Endothelial cell of umbilical vein (primary cell): Measurements from ENCODE around the gene CDCA7L. TPM values are rescaled to one million over a fixed set of nuclear protein-coding genes. Genes with fewer than 3 reads are reported as not detected.
A peak's percentile ranks its signal among the peaks of the same experiment; 100 is the strongest.
"Not testable (repeated sequence)": the region's sequence is repeated elsewhere in the genome, so short reads cannot be mapped to it uniquely, and the experiment has no call there.

Experiments
- BruUV-seq: library from RNA; stranded (reverse); fragments of 400-500 nt; replicated peaks from 2 replicates; lab custom pipeline; 2021; lab: Mats Ljungman, UMichigan
- CTCF ChIA-PET: fragments of 300-600, 350-600 bp; sonication (Branson Sonifier 250); formaldehyde crosslinking; loops from one replicate; lab custom pipeline; 2021; ENCODE audit warnings: antibody characterized with exemption, inconsistent platforms; lab: Charles Lee
- POLR2A ChIA-PET: fragments of 300-600, 350-600 bp; sonication (Branson Sonifier 250); formaldehyde crosslinking; loops from one replicate; lab custom pipeline; 2021; ENCODE audit warnings: antibody characterized with exemption, inconsistent platforms; lab: Charles Lee
- DNase-seq: peaks from one replicate; pipeline ENCODE4 v3.0.0-alpha.2; 2011; ENCODE audit warnings: low read depth, low spot score
- FAIRE-seq: peaks from 2 replicates; lab custom pipeline; 2011; peaks lifted over from hg19 to GRCh38; lab: Jason Lieb, UNC
- H2AFZ ChIP-seq: 2 replicates; pipeline ENCODE4 v1.6.0; 2012; ENCODE audit warnings: low read depth, low read length, control low read depth, inconsistent platforms
- H3K27ac ChIP-seq: 2 replicates; pipeline ENCODE4 v1.5.1; 2011; ENCODE audit warnings: low read depth, mild to moderate bottlenecking, control low read depth, low read length, moderate library complexity; ENCODE audit not compliant: insufficient read depth
- H3K27me3 ChIP-seq, 2 experiments: 2 replicates each; pipeline versions ENCODE4 v1.6.0 to v1.6.1; 2011; ENCODE audit warnings: low read length in 2 of 2, mixed read lengths in 1 of 2; ENCODE audit not compliant: control insufficient read depth in 2 of 2, insufficient read depth in 2 of 2
- H3K36me3 ChIP-seq, 2 experiments: 2 replicates in 1 of 2; 3 replicates in 1 of 2; pipeline ENCODE4 v1.5.1; 2011; ENCODE audit warnings: low read length in 2 of 2, mild to moderate bottlenecking in 1 of 2, moderate library complexity in 1 of 2; ENCODE audit not compliant: control insufficient read depth in 2 of 2, insufficient read depth in 2 of 2; ENCODE audit errors: extremely low read depth in 1 of 2
- H3K4me1 ChIP-seq: 3 replicates; pipeline ENCODE4 v1.5.1; 2011; ENCODE audit warnings: mild to moderate bottlenecking, low read length; ENCODE audit not compliant: control insufficient read depth, insufficient read depth; ENCODE audit errors: extremely low read depth
- H3K4me2 ChIP-seq: 2 replicates; pipeline ENCODE4 v1.6.1; 2011; ENCODE audit warnings: low read length, control low read depth, mixed read lengths; ENCODE audit not compliant: insufficient read depth
- H3K4me3 ChIP-seq, 3 experiments: fragments of 200-600 bp in 1 of 3; sonication (generic), shearing (Covaris generic) in 1 of 3; replicated peaks in 1 of 3; 2 replicates each; pipeline ENCODE4 v1.5.1; 2011 to 2016; ENCODE audit warnings: control low read depth in 3 of 3, low read length in 3 of 3, mild to moderate bottlenecking in 2 of 3, inconsistent platforms in 1 of 3, low read depth in 1 of 3, moderate library complexity in 1 of 3; ENCODE audit not compliant: insufficient read depth in 1 of 3
- H3K79me2 ChIP-seq: 2 replicates; pipeline ENCODE4 v1.6.0; 2012; ENCODE audit warnings: low read length, inconsistent platforms; ENCODE audit not compliant: control insufficient read depth, insufficient read depth
- H3K9ac ChIP-seq: replicated peaks from 2 replicates; pipeline ENCODE3; 2011; ENCODE audit warnings: low read length, control low read depth; ENCODE audit not compliant: insufficient read depth; ENCODE audit errors: extremely low read depth
- H3K9me1 ChIP-seq: replicated peaks from 3 replicates; pipeline ENCODE4 v1.6.0; 2011; ENCODE audit warnings: mild to moderate bottlenecking, low read length; ENCODE audit not compliant: control insufficient read depth, insufficient read depth; ENCODE audit errors: extremely low read depth
- H3K9me3 ChIP-seq: replicated peaks from 2 replicates; pipeline ENCODE4 v1.5.1; 2012; ENCODE audit warnings: low read length, inconsistent platforms; ENCODE audit not compliant: control insufficient read depth, insufficient read depth
- H4K20me1 ChIP-seq: replicated peaks from 2 replicates; pipeline ENCODE3; 2011; ENCODE audit warnings: mild to moderate bottlenecking, low read length; ENCODE audit not compliant: control insufficient read depth, insufficient read depth; ENCODE audit errors: extremely low read depth
- EZH2 ChIP-seq: IDR thresholded peaks from 2 replicates; pipeline ENCODE4 v1.6.1; 2012; ENCODE audit warnings: borderline replicate concordance, low read depth, mild to moderate bottlenecking, moderate library complexity, low read length, inconsistent platforms; ENCODE audit not compliant: severe bottlenecking
- FOS ChIP-seq: IDR thresholded peaks from 2 replicates; pipeline ENCODE4 v1.6.1; 2011; ENCODE audit warnings: mild to moderate bottlenecking, low read length, moderate library complexity, borderline replicate concordance; ENCODE audit not compliant: insufficient read depth
- GATA2 ChIP-seq: IDR thresholded peaks from 2 replicates; pipeline ENCODE4 v1.7.0; 2011; ENCODE audit warnings: low read depth, mild to moderate bottlenecking, moderate library complexity, mixed read lengths, low read length; ENCODE audit not compliant: insufficient read length, insufficient read depth
- JUN ChIP-seq: IDR thresholded peaks from 2 replicates; pipeline ENCODE4 v1.6.1; 2011; ENCODE audit warnings: borderline replicate concordance, low read depth; ENCODE audit not compliant: insufficient read length, insufficient read depth
- MAX ChIP-seq: IDR thresholded peaks from 2 replicates; pipeline ENCODE4 v1.6.1; 2011; ENCODE audit not compliant: insufficient read depth, insufficient read length
- MYC ChIP-seq: IDR thresholded peaks from one replicate; pipeline ENCODE4 v1.6.1; 2011; ENCODE audit warnings: mild to moderate bottlenecking, low read depth, low read length
- POLR2A ChIP-seq: IDR thresholded peaks from 2 replicates; pipeline ENCODE4 v1.6.1; 2012; ENCODE audit warnings: low read depth, mild to moderate bottlenecking, control low read depth, low read length
- POLR2AphosphoS5 ChIP-seq: IDR thresholded peaks from 2 replicates; pipeline ENCODE4 v1.6.1; 2012; ENCODE audit warnings: low read depth, mild to moderate bottlenecking, control low read depth, low read length, moderate library complexity; ENCODE audit not compliant: insufficient read depth
- dilution Hi-C: fragments of 300-500 bp; cut with MboI; formaldehyde crosslinking; loops from one replicate; pipeline ENCODE4 v1.15.0; 2019; ENCODE audit warnings: low sequenced_read_pairs; ENCODE audit not compliant: extremely low pct_ligation_motif_present
- intact Hi-C: fragments of 100-400 bp; cut with micrococcal nuclease; formaldehyde crosslinking; loops from one replicate; pipeline ENCODE4 v1.10.0; 2022
- polyA plus RNA-seq, 4 experiments: library from polyadenylated mRNA; depleted of rRNA in 3 of 4; stranded (reverse) in 3 of 4; unstranded in 1 of 4; fragments of >200 nt; gene quantifications; 2 replicates each; pipeline versions ENCODE4 v1.2.1 to v1.2.3, GENCODE V29; 2011 to 2012; ENCODE audit warnings: missing spikeins in 1 of 4
- total RNA-seq: library from RNA; stranded (reverse); gene quantifications from 2 replicates; pipeline ENCODE4 v1.2.3, GENCODE V29; 2021
- TF ChIP-seq, protein P1 (sequence below), 2 donors: IDR thresholded peaks; 1 replicate in 1 of 2; 2 replicates in 1 of 2; pipeline ENCODE4 v1.5.1; 2011; ENCODE audit warnings: low read length in 2 of 2, mild to moderate bottlenecking in 2 of 2, moderate library complexity in 2 of 2, control low read depth in 1 of 2, inconsistent platforms in 1 of 2, low read depth in 1 of 2; ENCODE audit not compliant: insufficient read depth in 1 of 2; ENCODE audit errors: extremely low read depth in 1 of 2

Gene CDCA7L
- total and polyA plus RNA-seq, 2 donors (not counting 3 experiments of a cell fraction or from before 2014, with no cell fraction given): 68.4 to 91.6 TPM

GRCh38 chr7:21884496-21884895 lies 61.2 kb downstream of the CDCA7L start:
- Histone ChIP-seq H3K27ac (no peak overlapping the region), H3K9ac (no peak overlapping the region), H3K4me2 (no peak overlapping the region), H3K36me3 (no peaks in the 10 kb centered on the region), H3K9me3 (no peaks in the 10 kb centered on the region), H3K4me3 (no peak overlapping the region), H2AFZ (no peak overlapping the region), H3K79me2 (no peaks in the 10 kb centered on the region), H4K20me1 (no peaks in the 10 kb centered on the region), H3K4me1 (no peaks in the 10 kb centered on the region), H3K27me3 (no peaks in the 10 kb centered on the region), H3K9me1 (no peaks in the 10 kb centered on the region)
- FAIRE-seq (no peak), DNase-seq (no peak)
- no TSS peak for BruUV-seq
- POLR2A ChIA-PET: no interaction called here
- intact Hi-C loops (no loop called here), dilution Hi-C loops (no loop called here)
- CTCF ChIA-PET: no interaction called here
- TF ChIP-seq POLR2AphosphoS5 (no peak), FOS (no peak), MYC (no peak), EZH2 (no peak), POLR2A (no peak), GATA2 (no peak), MAX (no peak), JUN (no peak)
- TF ChIP-seq, protein P1, sequence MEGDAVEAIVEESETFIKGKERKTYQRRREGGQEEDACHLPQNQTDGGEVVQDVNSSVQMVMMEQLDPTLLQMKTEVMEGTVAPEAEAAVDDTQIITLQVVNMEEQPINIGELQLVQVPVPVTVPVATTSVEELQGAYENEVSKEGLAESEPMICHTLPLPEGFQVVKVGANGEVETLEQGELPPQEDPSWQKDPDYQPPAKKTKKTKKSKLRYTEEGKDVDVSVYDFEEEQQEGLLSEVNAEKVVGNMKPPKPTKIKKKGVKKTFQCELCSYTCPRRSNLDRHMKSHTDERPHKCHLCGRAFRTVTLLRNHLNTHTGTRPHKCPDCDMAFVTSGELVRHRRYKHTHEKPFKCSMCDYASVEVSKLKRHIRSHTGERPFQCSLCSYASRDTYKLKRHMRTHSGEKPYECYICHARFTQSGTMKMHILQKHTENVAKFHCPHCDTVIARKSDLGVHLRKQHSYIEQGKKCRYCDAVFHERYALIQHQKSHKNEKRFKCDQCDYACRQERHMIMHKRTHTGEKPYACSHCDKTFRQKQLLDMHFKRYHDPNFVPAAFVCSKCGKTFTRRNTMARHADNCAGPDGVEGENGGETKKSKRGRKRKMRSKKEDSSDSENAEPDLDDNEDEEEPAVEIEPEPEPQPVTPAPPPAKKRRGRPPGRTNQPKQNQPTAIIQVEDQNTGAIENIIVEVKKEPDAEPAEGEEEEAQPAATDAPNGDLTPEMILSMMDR (IDR thresholded peaks at IDR 0.05; ENCODE audit: extremely low read depth in 1 of 2, insufficient read depth in 1 of 2, low read depth in 1 of 2, low read length in 2 of 2): no peak

GRCh38 chr7:21883501-21883900 lies 62.2 kb downstream of the CDCA7L start:
- BruUV-seq, H3K79me2 ChIP-seq, H4K20me1 ChIP-seq, H2AFZ ChIP-seq, H3K4me3 ChIP-seq, H3K9ac ChIP-seq, CTCF ChIA-PET, intact Hi-C loops, H3K27me3 ChIP-seq, H3K9me3 ChIP-seq, dilution Hi-C loops, H3K36me3 ChIP-seq, DNase-seq, H3K9me1 ChIP-seq, H3K4me1 ChIP-seq, H3K4me2 ChIP-seq, H3K27ac ChIP-seq: not testable (repeated sequence)
- POLR2A ChIA-PET: interaction anchor here (0.6 kb wide), 1 partner anchor 62 kb away, joined by 4 read pairs; no protein-coding TSS in a partner anchor
- FAIRE-seq: peak; percentile 35
